GM18499 (cell line): ENCODE results near the gene GOLGA8J.
"Not testable (repeated sequence)": the region's sequence is repeated elsewhere in the genome, so short reads cannot be mapped to it uniquely, and the experiment has no call there.

Experiments
- ATAC-seq: cut with Tn5 transposase; IDR thresholded peaks from one replicate; pipeline ENCODE4 v1.9.1; 2021; ENCODE audit warnings: moderate number of reproducible peaks; ENCODE audit not compliant: insufficient read depth, unreplicated experiment

Gene GOLGA8J

DNA sequence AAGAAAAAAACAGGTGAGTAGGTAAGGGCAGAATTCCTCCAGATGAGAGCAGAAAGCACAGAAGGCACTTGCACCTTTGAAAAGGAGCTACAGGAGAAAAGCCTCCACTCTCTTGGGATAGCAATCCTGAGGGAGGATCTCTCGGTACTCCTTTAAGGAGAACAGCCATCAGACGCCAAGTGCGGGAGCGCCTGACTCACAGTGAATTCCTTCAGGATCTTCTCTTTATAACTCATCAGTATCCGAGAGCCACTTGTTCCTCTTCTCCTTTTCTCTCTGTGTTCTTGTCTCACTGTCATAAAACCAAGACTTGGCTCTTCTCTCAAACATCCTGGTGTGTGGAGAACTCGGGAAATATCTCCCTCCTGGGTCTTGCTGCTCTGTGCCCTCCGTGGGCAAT, 10.1 kb upstream of the GOLGA8J start:
- ATAC-seq: no peak

DNA sequence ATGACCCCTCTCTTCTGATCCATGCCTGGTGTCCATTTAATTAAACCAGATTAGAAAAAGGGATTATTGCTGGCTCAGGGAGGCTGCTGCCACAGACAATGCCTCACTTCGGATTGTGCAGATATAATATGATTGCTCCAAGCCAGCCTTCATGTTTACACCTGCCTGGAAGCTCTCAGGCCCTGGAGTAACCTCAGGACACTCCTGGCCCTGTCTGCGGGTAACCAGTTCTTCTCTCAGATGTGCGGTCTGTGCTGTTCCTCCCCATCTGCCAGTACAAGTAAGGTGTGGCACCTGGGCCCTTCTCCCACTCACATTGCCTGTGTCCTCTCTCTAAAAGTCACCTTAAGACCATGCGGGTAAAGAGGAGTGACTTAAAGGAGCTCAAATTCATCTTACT, 8.8 kb upstream of the GOLGA8J start:
- ATAC-seq: no peak

DNA sequence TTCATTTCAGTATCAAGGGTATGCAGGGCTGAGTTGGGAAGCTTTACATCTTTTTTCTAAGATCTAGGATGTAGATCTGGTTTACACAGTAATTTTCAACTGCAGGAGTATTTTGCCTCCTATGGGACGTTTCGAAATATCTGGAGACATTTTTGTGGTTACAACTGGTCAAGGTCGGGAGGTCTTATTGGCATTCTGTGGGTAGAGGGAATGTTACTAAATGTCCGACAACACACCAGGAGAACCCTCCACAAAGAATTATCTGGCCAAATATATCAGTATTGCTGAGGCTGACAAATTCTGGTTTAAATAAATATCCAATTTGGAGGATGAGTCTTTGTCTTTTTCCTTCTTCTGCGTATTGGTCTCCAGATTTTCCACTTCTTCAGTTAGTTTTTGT, 1.9 kb upstream of the GOLGA8J start:
- not testable (repeated sequence) for ATAC-seq

DNA sequence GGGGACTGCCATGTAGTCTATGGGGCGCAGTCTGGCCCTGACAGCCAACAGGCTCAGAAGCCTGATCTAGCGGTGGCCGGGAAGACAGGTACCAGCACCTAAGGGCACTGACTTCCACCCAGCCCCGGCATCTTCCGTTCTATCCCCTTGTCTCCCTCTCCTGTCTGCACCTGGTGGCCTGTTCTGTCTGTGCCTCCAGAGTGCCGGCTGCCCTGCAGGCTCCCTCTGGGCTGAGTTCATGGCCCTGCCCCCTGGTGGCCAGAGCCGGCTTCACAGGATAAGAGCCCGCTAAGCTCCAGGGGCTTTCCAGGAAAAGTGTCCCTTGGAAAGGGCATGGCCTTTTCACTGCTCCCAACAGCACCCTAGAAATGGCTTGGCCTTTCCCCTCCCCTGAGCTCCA, 15.1 kb downstream of the GOLGA8J start:
- not testable (repeated sequence) for ATAC-seq

DNA sequence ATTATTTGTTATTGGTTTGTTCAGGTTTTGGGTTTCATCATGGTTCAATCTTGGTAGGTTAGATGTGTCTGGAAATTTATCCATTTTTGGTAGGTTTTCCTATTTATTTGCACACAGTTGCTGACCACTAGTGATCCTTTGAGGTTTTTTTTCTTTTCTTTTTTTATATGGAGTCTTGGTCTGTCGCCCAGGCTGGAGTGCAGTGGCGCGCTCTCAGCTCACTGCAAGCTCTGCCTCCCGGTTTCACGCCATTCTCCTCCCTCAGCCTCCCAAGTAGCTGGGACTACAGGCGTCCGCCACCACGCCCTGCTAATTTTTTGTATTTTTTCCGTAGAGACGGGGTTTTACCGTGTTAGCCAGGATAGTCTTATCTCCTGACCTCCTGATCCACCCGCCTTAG, 20.1 kb downstream of the GOLGA8J start:
- ATAC-seq: not testable (repeated sequence)

DNA sequence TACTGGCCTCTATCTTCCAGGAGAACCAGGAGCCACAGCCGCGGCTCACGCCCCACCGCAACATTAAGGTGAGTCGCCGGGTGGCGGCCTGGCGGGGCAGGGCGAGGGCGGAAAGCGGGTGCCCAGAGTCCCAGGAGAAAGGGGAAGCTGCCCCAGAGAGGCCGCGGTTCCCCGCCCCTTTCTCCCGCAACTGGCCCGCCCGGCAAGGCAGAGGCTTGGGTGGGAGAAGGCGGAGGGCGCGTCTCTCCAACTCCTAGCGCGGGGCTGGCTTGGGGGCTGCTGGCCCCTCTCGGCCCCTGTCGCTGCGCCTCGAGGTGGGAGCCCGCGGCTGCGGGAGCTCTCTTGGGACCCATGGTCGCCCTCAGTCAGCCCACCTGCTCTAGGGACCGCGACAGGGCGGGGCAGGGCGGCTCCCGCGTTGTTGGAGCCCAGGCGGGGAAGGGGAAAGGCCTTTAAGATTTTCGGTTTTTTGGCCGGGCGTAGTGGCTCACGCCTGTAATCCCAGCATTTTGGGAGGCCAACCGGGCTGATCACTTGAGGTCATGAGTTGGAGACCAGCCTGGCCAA, 21.3 kb downstream of the GOLGA8J start:
- not testable (repeated sequence) for ATAC-seq

DNA sequence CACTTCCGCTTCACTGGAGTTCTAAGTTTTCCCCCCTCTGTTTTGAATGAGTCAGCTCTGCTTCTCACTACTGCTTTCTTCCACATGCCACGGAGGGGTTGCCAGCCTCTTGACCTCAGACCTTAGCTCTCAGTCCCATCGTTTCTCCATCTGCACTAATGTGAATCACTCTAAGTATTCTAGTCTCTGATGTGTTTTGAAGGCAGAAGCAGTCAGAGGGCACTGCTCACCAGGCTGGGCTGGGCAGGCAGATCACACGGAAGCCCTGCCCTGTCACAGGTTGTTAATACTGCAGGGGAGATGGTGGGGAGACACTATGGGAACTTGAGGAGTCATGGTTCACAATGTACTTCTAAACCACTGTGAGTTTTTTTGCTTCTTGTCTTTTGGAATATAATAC, 27.8 kb downstream of the GOLGA8J start:
- ATAC-seq: not testable (repeated sequence)

DNA sequence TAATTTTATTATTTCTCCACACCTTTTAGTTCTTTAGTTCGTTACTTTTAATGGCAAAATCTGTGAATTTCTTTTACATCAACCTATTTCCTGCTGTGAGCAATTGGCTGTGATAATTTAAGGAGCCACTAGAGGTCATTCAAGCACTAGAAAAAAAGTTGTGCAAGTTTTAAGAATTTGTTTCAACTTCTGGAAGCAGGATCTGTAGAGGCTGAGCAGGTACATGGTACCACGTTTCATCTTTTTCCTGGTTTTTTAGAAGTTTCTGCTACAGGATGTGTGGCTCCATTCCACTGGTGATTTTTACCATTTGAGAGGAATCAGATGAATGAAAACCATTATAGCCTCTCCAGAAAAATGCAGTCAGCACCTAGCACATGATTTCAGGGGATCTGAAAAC, 47.3 kb downstream of the GOLGA8J start:
- not testable (repeated sequence) for ATAC-seq

DNA sequence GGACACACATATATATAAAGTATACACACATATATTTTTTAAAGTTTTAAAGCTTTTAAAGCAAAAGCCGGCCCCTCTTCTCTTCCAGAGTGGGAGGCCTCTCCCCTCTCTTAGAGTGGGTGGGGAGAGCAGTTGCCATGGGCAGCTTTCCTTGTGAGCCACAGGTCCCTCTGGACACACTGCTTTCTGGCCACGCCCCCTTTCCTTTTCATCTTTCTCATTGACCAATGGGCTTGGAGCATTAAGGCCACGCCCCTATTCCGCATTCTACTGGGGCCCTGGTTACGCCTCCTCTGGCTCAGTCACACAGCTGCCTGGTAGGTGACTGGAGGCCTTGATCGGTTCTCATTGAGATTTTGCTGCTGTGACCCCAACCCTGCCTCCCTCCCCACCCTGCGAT, 52.0 kb downstream of the GOLGA8J start, which contains the start of gene GOLGA8T:
TSS of gene GOLGA8T (plus strand) at position 301 of the 400 bp plus-strand sequence. CDS start at position 399, 98 bp downstream.
- not testable (repeated sequence) for ATAC-seq
